WTC11 (cell line): ENCODE measurements around the gene SF3B1. TPM values are rescaled to one million over a fixed set of nuclear protein-coding genes. Genes with fewer than 3 reads are reported as not detected.
A peak's percentile ranks its signal among the peaks of the same experiment; 100 is the strongest.

Experiments
- ATAC-seq: fragments of 200-7000 bp; cut with Tn5 transposase; 2 replicates; pipeline ENCODE4 v1.10.0; 2021; ENCODE audit warnings: mild to moderate bottlenecking, moderate library complexity
- CTCF ChIA-PET: fragments of 300-600 bp; sonication (Branson Sonifier 250); formaldehyde crosslinking; loops from one replicate; lab custom pipeline; 2021; ENCODE audit warnings: antibody characterized with exemption; lab: Charles Lee
- POLR2A ChIA-PET: fragments of 350-600 bp; sonication (Branson Sonifier 250); formaldehyde crosslinking; loops from one replicate; lab custom pipeline; 2021; ENCODE audit warnings: antibody characterized with exemption; lab: Charles Lee
- DNase-seq: peaks from one replicate; pipeline ENCODE4 v3.0.0; 2021; ENCODE audit warnings: low spot score
- H3K27ac Mint-ChIP-seq: 2 replicates; pipeline ENCODE4 v1.8.0; 2021; ENCODE audit warnings: mixed read lengths
- H3K27me3 Mint-ChIP-seq: 2 replicates; pipeline ENCODE4 v1.8.0; 2021; ENCODE audit warnings: low read depth, mild to moderate bottlenecking, moderate library complexity, mixed read lengths
- H3K36me3 Mint-ChIP-seq: 2 replicates; pipeline ENCODE4 v1.8.0; 2021; ENCODE audit warnings: mixed read lengths
- H3K4me1 Mint-ChIP-seq: 2 replicates; pipeline ENCODE4 v1.8.0; 2022; ENCODE audit warnings: mixed read lengths
- H3K4me3 Mint-ChIP-seq: 2 replicates; pipeline ENCODE4 v1.8.0; 2021; ENCODE audit warnings: mild to moderate bottlenecking, moderate library complexity, mixed read lengths
- H3K9me3 Mint-ChIP-seq: 2 replicates; pipeline ENCODE4 v1.8.0; 2021; ENCODE audit warnings: mixed read lengths
- AR ChIP-seq: fragments of 250-450 bp; sonication (Bioruptor Pico); IDR thresholded peaks from 2 replicates; pipeline ENCODE4 v1.9.0; 2021; ENCODE audit warnings: mild to moderate bottlenecking
- CBFB ChIP-seq: sonication (generic); formaldehyde crosslinking; IDR thresholded peaks from 2 replicates; pipeline ENCODE4 v1.8.1; 2022; ENCODE audit warnings: mild to moderate bottlenecking, low read depth, missing genetic modification reagents
- CREB1 ChIP-seq: sonication (generic); formaldehyde crosslinking; IDR thresholded peaks from 2 replicates; pipeline ENCODE4 v1.8.0; 2023; ENCODE audit warnings: mild to moderate bottlenecking, missing genetic modification reagents
- HMGA2 ChIP-seq: fragments of 250-450 bp; sonication (Bioruptor Pico); IDR thresholded peaks from 2 replicates; pipeline ENCODE4 v1.4.0; 2021; ENCODE audit warnings: mild to moderate bottlenecking, moderate library complexity
- IRF2 ChIP-seq: sonication (generic); formaldehyde crosslinking; IDR thresholded peaks from 2 replicates; pipeline ENCODE4 v1.8.0; 2022; ENCODE audit warnings: low read depth, missing genetic modification reagents, borderline replicate concordance
- KAT7 ChIP-seq: sonication (generic); formaldehyde crosslinking; IDR thresholded peaks from 2 replicates; pipeline ENCODE4 v1.8.1; 2023; ENCODE audit warnings: missing genetic modification reagents, mild to moderate bottlenecking, borderline replicate concordance
- MXD4 ChIP-seq: fragments of 250-450 bp; sonication (Bioruptor Pico); IDR thresholded peaks from 2 replicates; pipeline ENCODE4 v1.8.0; 2021; ENCODE audit warnings: mild to moderate bottlenecking, moderate library complexity, borderline replicate concordance
- PREB ChIP-seq: sonication (generic); formaldehyde crosslinking; IDR thresholded peaks from 2 replicates; pipeline ENCODE4 v1.8.1; 2022; ENCODE audit warnings: mild to moderate bottlenecking, missing genetic modification reagents, moderate library complexity, borderline replicate concordance
- PRRX2 ChIP-seq: fragments of 250-450 bp; sonication (Bioruptor Pico); IDR thresholded peaks from 2 replicates; pipeline ENCODE4 v1.8.0; 2021; ENCODE audit warnings: mild to moderate bottlenecking
- RELA ChIP-seq: sonication (generic); formaldehyde crosslinking; IDR thresholded peaks from 2 replicates; pipeline ENCODE4 v1.8.1; 2022; ENCODE audit warnings: missing genetic modification reagents, mild to moderate bottlenecking, borderline replicate concordance
- SMAD3 ChIP-seq: sonication (generic); formaldehyde crosslinking; IDR thresholded peaks from 2 replicates; pipeline ENCODE4 v1.8.0; 2022; ENCODE audit warnings: missing genetic modification reagents, mild to moderate bottlenecking, borderline replicate concordance
- USF1 ChIP-seq: sonication (generic); formaldehyde crosslinking; IDR thresholded peaks from 2 replicates; pipeline ENCODE4 v1.8.0; 2022; ENCODE audit warnings: mild to moderate bottlenecking, missing genetic modification reagents
- ZBTB21 ChIP-seq: sonication (generic); formaldehyde crosslinking; IDR thresholded peaks from 2 replicates; pipeline ENCODE4 v1.8.1; 2023; ENCODE audit warnings: mild to moderate bottlenecking, missing genetic modification reagents, borderline replicate concordance
- ZNF138 ChIP-seq: sonication (generic); formaldehyde crosslinking; conservative IDR thresholded peaks from 2 replicates; pipeline ENCODE4 v1.8.1; 2022; ENCODE audit warnings: mild to moderate bottlenecking, moderate library complexity, missing genetic modification reagents
- total RNA-seq: library from RNA; stranded (reverse); gene quantifications from 3 replicates; pipeline ENCODE4 v1.2.3, GENCODE V29; 2021
- TF ChIP-seq, protein P1 (sequence below): sonication (generic); formaldehyde crosslinking; IDR thresholded peaks from 2 replicates; pipeline ENCODE4 v1.8.1; 2022; ENCODE audit warnings: low read depth, missing genetic modification reagents, borderline replicate concordance
- TF ChIP-seq, protein P2 (sequence below): fragments of 250-450 bp; sonication (Bioruptor Pico); conservative IDR thresholded peaks from 2 replicates; pipeline ENCODE4 v1.9.0; 2021; ENCODE audit warnings: mild to moderate bottlenecking
- TF ChIP-seq, protein P3 (sequence below): sonication (generic); formaldehyde crosslinking; IDR thresholded peaks from 2 replicates; pipeline ENCODE4 v1.8.1; 2023; ENCODE audit warnings: mild to moderate bottlenecking, missing genetic modification reagents
- TF ChIP-seq, protein P4 (sequence below): sonication (generic); formaldehyde crosslinking; conservative IDR thresholded peaks from 2 replicates; pipeline ENCODE4 v1.8.1; 2023; ENCODE audit warnings: mild to moderate bottlenecking, low read depth, missing genetic modification reagents, moderate library complexity
- TF ChIP-seq, protein P5 (sequence below): sonication (generic); formaldehyde crosslinking; IDR thresholded peaks from 2 replicates; pipeline ENCODE4 v1.8.0; 2022; ENCODE audit warnings: mild to moderate bottlenecking, missing genetic modification reagents

Gene SF3B1
- total RNA-seq, 1 experiment from 2014 or later: 321 TPM

GRCh38 chr2:197386242-197386641, 48.6 kb downstream of the SF3B1 start:
- POLR2A ChIA-PET: no interaction called here
- DNase-seq: no peak
- TF ChIP-seq, protein P1, sequence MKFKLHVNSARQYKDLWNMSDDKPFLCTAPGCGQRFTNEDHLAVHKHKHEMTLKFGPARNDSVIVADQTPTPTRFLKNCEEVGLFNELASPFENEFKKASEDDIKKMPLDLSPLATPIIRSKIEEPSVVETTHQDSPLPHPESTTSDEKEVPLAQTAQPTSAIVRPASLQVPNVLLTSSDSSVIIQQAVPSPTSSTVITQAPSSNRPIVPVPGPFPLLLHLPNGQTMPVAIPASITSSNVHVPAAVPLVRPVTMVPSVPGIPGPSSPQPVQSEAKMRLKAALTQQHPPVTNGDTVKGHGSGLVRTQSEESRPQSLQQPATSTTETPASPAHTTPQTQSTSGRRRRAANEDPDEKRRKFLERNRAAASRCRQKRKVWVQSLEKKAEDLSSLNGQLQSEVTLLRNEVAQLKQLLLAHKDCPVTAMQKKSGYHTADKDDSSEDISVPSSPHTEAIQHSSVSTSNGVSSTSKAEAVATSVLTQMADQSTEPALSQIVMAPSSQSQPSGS (CRISPR knock-in tag): no peak
- TF ChIP-seq SMAD3 (no peak), MXD4 (no peak), USF1 (no peak), PRRX2 (CRISPR knock-in tag) (no peak), RELA (no peak), ZBTB21 (CRISPR knock-in tag) (no peak), ZNF138 (CRISPR knock-in tag) (no peak), PREB (no peak)
- TF ChIP-seq, protein P2, sequence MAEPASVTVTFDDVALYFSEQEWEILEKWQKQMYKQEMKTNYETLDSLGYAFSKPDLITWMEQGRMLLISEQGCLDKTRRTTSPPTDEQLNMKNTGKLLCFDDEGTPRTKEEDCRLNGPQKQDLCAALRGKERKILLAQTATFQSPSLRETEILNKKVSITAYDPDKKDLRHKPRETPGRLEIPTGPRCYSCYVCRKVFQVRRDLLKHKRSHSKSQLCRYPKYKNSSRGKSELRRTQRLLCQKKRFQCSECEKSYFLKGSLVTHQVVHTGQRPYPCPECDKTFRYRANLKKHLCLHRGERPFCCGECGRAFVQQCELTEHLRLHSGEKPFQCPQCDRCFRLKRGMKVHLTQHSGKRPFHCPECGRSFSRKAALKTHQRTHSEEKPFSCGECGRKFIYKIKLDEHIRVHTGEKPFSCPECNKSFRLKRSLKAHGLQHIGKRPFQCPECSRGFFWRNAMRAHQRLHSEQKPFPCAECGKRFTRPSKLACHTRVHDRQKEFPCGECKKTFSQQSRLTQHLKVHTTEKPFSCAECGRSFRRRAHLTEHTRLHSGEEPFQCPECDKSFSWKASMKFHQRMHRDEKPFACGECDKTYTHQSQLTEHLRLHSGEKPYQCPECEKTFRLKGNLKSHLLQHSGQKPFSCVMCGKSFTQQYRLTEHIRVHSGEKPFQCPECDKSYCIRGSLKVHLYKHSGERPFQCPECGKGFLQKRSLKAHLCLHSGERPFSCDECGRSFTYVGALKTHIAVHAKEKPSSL (CRISPR knock-in tag): no peak
- TF ChIP-seq, protein P3, sequence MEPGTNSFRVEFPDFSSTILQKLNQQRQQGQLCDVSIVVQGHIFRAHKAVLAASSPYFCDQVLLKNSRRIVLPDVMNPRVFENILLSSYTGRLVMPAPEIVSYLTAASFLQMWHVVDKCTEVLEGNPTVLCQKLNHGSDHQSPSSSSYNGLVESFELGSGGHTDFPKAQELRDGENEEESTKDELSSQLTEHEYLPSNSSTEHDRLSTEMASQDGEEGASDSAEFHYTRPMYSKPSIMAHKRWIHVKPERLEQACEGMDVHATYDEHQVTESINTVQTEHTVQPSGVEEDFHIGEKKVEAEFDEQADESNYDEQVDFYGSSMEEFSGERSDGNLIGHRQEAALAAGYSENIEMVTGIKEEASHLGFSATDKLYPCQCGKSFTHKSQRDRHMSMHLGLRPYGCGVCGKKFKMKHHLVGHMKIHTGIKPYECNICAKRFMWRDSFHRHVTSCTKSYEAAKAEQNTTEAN (CRISPR knock-in tag): no peak
- H3K36me3 Mint-ChIP-seq: peaks cover 1% of the 10 kb centered on the region; the same call in 1 of the 2 replicates
- no peak overlapping the region for H3K27ac Mint-ChIP-seq
- CTCF ChIA-PET: no interaction called here
- H3K4me3 Mint-ChIP-seq: no peak overlapping the region
- H3K9me3 Mint-ChIP-seq: no peaks in the 10 kb centered on the region
- H3K27me3 Mint-ChIP-seq: no peaks in the 10 kb centered on the region
- no peak for ATAC-seq
- H3K4me1 Mint-ChIP-seq: peaks cover 3% of the 10 kb centered on the region; the same call in 1 of the 2 replicates

- Mint-ChIP-seq H3K27ac (no peak overlapping the region), H3K4me1 (no peaks in the 10 kb centered on the region; the same call in 1 of the 2 replicates), H3K27me3 (no peaks in the 10 kb centered on the region), H3K9me3 (no peaks in the 10 kb centered on the region), H3K4me3 (no peak overlapping the region), H3K36me3 (no peaks in the 10 kb centered on the region)
- DNase-seq: no peak
- peak; percentile 64; the same call in 1 of the 2 replicates for ATAC-seq
- CTCF ChIA-PET: interaction anchor here (0.6 to 2.1 kb wide), 7 partner anchors 18 to 402 kb away, joined by 3 to 8 read pairs (median 5); no protein-coding TSS in a partner anchor
- POLR2A ChIA-PET: no interaction called here
- TF ChIP-seq CBFB (CRISPR knock-in tag) (no peak), HMGA2 (CRISPR knock-in tag) (no peak), KAT7 (CRISPR knock-in tag) (no peak), CREB1 (no peak), AR (CRISPR knock-in tag) (no peak), IRF2 (CRISPR knock-in tag) (no peak)
- TF ChIP-seq, protein P4, sequence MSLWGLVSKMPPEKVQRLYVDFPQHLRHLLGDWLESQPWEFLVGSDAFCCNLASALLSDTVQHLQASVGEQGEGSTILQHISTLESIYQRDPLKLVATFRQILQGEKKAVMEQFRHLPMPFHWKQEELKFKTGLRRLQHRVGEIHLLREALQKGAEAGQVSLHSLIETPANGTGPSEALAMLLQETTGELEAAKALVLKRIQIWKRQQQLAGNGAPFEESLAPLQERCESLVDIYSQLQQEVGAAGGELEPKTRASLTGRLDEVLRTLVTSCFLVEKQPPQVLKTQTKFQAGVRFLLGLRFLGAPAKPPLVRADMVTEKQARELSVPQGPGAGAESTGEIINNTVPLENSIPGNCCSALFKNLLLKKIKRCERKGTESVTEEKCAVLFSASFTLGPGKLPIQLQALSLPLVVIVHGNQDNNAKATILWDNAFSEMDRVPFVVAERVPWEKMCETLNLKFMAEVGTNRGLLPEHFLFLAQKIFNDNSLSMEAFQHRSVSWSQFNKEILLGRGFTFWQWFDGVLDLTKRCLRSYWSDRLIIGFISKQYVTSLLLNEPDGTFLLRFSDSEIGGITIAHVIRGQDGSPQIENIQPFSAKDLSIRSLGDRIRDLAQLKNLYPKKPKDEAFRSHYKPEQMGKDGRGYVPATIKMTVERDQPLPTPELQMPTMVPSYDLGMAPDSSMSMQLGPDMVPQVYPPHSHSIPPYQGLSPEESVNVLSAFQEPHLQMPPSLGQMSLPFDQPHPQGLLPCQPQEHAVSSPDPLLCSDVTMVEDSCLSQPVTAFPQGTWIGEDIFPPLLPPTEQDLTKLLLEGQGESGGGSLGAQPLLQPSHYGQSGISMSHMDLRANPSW (CRISPR knock-in tag): no peak
- TF ChIP-seq, protein P2 (CRISPR knock-in tag): no peak
- TF ChIP-seq, protein P5, sequence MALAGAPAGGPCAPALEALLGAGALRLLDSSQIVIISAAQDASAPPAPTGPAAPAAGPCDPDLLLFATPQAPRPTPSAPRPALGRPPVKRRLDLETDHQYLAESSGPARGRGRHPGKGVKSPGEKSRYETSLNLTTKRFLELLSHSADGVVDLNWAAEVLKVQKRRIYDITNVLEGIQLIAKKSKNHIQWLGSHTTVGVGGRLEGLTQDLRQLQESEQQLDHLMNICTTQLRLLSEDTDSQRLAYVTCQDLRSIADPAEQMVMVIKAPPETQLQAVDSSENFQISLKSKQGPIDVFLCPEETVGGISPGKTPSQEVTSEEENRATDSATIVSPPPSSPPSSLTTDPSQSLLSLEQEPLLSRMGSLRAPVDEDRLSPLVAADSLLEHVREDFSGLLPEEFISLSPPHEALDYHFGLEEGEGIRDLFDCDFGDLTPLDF (CRISPR knock-in tag): no peak
Observed at GRCh38 chr2:197383825-197384224, 51.0 kb downstream of the SF3B1 start.
